ENCODE measurements around the gene MAGEB17. TPM values are rescaled to one million over a fixed set of nuclear protein-coding genes. Genes with fewer than 3 reads are reported as not detected.

The MAGEB17 gene
- total and polyA plus RNA-seq, 2 of the 8 experiments (the other 6 are each of a cell fraction or from before 2014, with no cell fraction given), result 0.48 to 1.1 TPM

GRCh38 chrX:16185725-16186136 is 18.4 kb downstream of the MAGEB17 start (continued):
- TF ChIP-seq CHD7 (IDR thresholded peaks at IDR 0.05; ENCODE audit: insufficient replicate concordance, low read length) (no peak), JUN (IDR thresholded peaks at IDR 0.05; ENCODE audit: low read depth, low read length) (no peak), CBX8 (IDR thresholded peaks at IDR 0.05; ENCODE audit: borderline replicate concordance, low read depth, low read length) (no peak), GABPA (IDR thresholded peaks at IDR 0.05; ENCODE audit: borderline replicate concordance, insufficient read depth, low read length) (no peak), SP1 (IDR thresholded peaks at IDR 0.05; ENCODE audit: low read depth, low read length) (no peak), ASH2L (IDR thresholded peaks at IDR 0.05; ENCODE audit: low read length) (no peak), CTCF (IDR thresholded peaks at IDR 0.05; ENCODE audit: control extremely low read depth in 1 of 3, insufficient read depth in 1 of 3, low read depth in 1 of 3, low read length in 3 of 3) (no peak), SP2 (IDR thresholded peaks at IDR 0.05; ENCODE audit: low read length) (no peak), RBBP5 (IDR thresholded peaks at IDR 0.05; ENCODE audit: borderline replicate concordance, low read depth, low read length) (no peak)
